Endothelial cell of umbilical vein (primary cell): ENCODE results near the gene PAGR1.
A peak's percentile ranks its signal among the peaks of the same experiment; 100 is the strongest.

Experiments used
- CTCF ChIP-seq, 2 donors: IDR thresholded peaks; 1 replicate in 1 of 2; 2 replicates in 1 of 2; pipeline ENCODE4 v1.5.1; 2011; ENCODE audit warnings: low read length in 2 of 2, mild to moderate bottlenecking in 2 of 2, moderate library complexity in 2 of 2, control low read depth in 1 of 2, inconsistent platforms in 1 of 2, low read depth in 1 of 2; ENCODE audit not compliant: insufficient read depth in 1 of 2; ENCODE audit errors: extremely low read depth in 1 of 2
- EZH2 ChIP-seq: IDR thresholded peaks from 2 replicates; pipeline ENCODE4 v1.6.1; 2012; ENCODE audit warnings: borderline replicate concordance, low read depth, mild to moderate bottlenecking, moderate library complexity, low read length, inconsistent platforms; ENCODE audit not compliant: severe bottlenecking
- POLR2A ChIP-seq: IDR thresholded peaks from 2 replicates; pipeline ENCODE4 v1.6.1; 2012; ENCODE audit warnings: low read depth, mild to moderate bottlenecking, control low read depth, low read length
- POLR2AphosphoS5 ChIP-seq: IDR thresholded peaks from 2 replicates; pipeline ENCODE4 v1.6.1; 2012; ENCODE audit warnings: low read depth, mild to moderate bottlenecking, control low read depth, low read length, moderate library complexity; ENCODE audit not compliant: insufficient read depth

GRCh38 chr16:29809031-29809747 lies 6.8 kb upstream of the PAGR1 start:
- TF ChIP-seq CTCF (IDR thresholded peaks at IDR 0.05; ENCODE audit: extremely low read depth in 1 of 2, insufficient read depth in 1 of 2, low read depth in 1 of 2, low read length in 2 of 2), result no peak
- TF ChIP-seq POLR2A, result peak; percentile 19
- TF ChIP-seq POLR2AphosphoS5, result no peak
- TF ChIP-seq EZH2, result no peak
